SK-N-MC (cell line): ENCODE data around the gene USP32.
A peak's percentile ranks its signal among the peaks of the same experiment; 100 is the strongest.

Experiments used
- DNase-seq: peaks from one replicate; pipeline ENCODE4 v3.0.0-alpha.2; 2011; ENCODE audit warnings: low read depth, low spot score
- H3K27ac ChIP-seq: fragments of 200-600 bp; sonication (generic); 2 replicates; pipeline ENCODE4 v1.5.1; 2016; ENCODE audit warnings: mixed run types
- H3K36me3 ChIP-seq: fragments of 200-600 bp; sonication (generic); 2 replicates; pipeline ENCODE4 v1.6.1; 2017; ENCODE audit warnings: antibody characterized with exemption, low read length, mixed read lengths; ENCODE audit not compliant: insufficient read depth
- H3K4me3 ChIP-seq: fragments of 200-600 bp; sonication (generic); 2 replicates; pipeline ENCODE4 v1.5.1; 2016
- H3K9ac ChIP-seq: fragments of 200-600 bp; sonication (generic); 2 replicates; pipeline ENCODE4 v1.8.0; 2017; ENCODE audit warnings: mixed run types, mixed read lengths; ENCODE audit not compliant: insufficient read length
- H3K9me3 ChIP-seq: fragments of 200-600 bp; sonication (generic); 2 replicates; pipeline ENCODE4 v1.6.1; 2017; ENCODE audit warnings: low read depth, mild to moderate bottlenecking, antibody characterized with exemption, low read length, moderate library complexity, mixed read lengths
- EZH2 ChIP-seq: fragments of 200-600 bp; sonication (generic); IDR thresholded peaks from one replicate; pipeline ENCODE4 v1.6.1; 2017; ENCODE audit warnings: antibody characterized with exemption
- FOXP2 ChIP-seq: optimal IDR thresholded peaks from 2 replicates; pipeline ENCODE3; 2011; ENCODE audit warnings: mild to moderate bottlenecking, moderate library complexity; ENCODE audit not compliant: insufficient read depth; ENCODE audit errors: extremely low read length, control extremely low read depth
- POLR2AphosphoS5 ChIP-seq: IDR thresholded peaks from 2 replicates; pipeline ENCODE4 v1.6.1; 2012; ENCODE audit warnings: mild to moderate bottlenecking, low read depth, low read length, borderline replicate concordance

Gene USP32

GRCh38 chr17:60277258-60277657, 114.7 kb downstream of the USP32 start:
- Histone ChIP-seq H3K27ac (no peak overlapping the region), H3K36me3 (no peaks in the 10 kb centered on the region), H3K9me3 (no peaks in the 10 kb centered on the region), H3K4me3 (no peak overlapping the region), H3K9ac (no peak overlapping the region)
- no peak for TF ChIP-seq EZH2
- no peak for TF ChIP-seq POLR2AphosphoS5
- no peak for TF ChIP-seq FOXP2
- DNase-seq, result no peak

GRCh38 chr17:60269417-60269816, 122.5 kb downstream of the USP32 start:
- H3K9ac ChIP-seq, result no peak overlapping the region
- H3K36me3 ChIP-seq, result peaks cover 16% of the 10 kb centered on the region
- H3K4me3 ChIP-seq, result no peak overlapping the region
- DNase-seq, result no peak
- no peak overlapping the region for H3K27ac ChIP-seq
- H3K9me3 ChIP-seq, result no peaks in the 10 kb centered on the region
- no peak for TF ChIP-seq FOXP2
- TF ChIP-seq EZH2, result no peak
- no peak for TF ChIP-seq POLR2AphosphoS5

- no peak overlapping the region for H3K4me3 ChIP-seq
- H3K27ac ChIP-seq, result no peak overlapping the region
- peaks cover 12% of the 10 kb centered on the region; the same call in 1 of the 2 replicates for H3K36me3 ChIP-seq
- no peak for DNase-seq
- H3K9me3 ChIP-seq, result no peaks in the 10 kb centered on the region
- no peak for TF ChIP-seq EZH2
- no peak overlapping the region for H3K9ac ChIP-seq
Measured at GRCh38 chr17:60260540-60260939, 131.4 kb downstream of the USP32 start.

- DNase-seq, result no peak
- TF ChIP-seq POLR2AphosphoS5, result no peak
- no peak for TF ChIP-seq EZH2
- TF ChIP-seq FOXP2, result no peak
- peaks cover 9% of the 10 kb centered on the region for H3K36me3 ChIP-seq
- no peak overlapping the region for H3K4me3 ChIP-seq
- no peak overlapping the region for H3K27ac ChIP-seq
- H3K9me3 ChIP-seq, result no peaks in the 10 kb centered on the region
- no peak overlapping the region for H3K9ac ChIP-seq
Measured at GRCh38 chr17:60258313-60258712, 133.6 kb downstream of the USP32 start.

DNA sequence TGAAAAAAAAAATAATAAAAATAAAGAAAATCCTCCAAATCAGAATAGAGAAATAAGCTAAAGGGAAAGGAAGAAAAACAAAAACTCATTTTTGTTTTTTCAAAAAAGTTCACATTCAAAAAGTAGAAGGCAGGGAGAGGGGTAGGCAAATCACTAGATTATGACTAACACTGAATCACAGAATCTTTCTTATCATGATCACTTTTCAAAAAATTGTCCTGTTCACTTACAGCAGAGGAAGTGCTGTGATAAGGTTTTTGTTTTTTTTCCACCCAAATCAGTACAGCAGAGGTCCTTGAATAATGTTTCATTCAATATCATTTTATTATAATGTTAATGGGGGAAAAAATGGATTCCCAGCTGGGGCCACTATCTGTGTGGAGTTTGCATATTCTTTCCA, 135.8 kb downstream of the USP32 start:
- Histone ChIP-seq H3K4me3 (no peak overlapping the region), H3K9ac (no peak overlapping the region), H3K27ac (no peak overlapping the region), H3K36me3 (peaks cover 17% of the 10 kb centered on the region), H3K9me3 (no peaks in the 10 kb centered on the region)
- no peak for DNase-seq
- TF ChIP-seq POLR2AphosphoS5 (no peak), FOXP2 (no peak), EZH2 (no peak)

DNA sequence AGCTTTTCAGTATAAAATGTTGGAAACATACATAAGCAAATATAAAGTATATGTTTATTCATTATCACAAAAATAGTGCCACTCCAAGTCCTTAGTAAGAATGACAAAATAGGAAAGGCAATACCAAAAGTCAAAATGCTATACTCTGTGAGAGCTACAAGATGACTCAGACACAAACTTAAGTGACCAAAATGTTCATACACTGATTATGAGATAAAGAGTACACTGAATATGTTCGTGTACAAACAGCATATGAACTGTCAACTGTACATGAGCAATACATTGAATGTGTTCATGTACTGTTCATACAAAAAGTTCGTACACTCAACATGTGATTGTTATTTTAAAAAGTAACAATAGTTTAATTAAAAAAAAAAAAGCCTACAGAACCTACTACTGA, 138.9 kb downstream of the USP32 start:
- no peak overlapping the region for H3K4me3 ChIP-seq
- no peak overlapping the region for H3K27ac ChIP-seq
- peaks cover 3% of the 10 kb centered on the region; the same call in 1 of the 2 replicates for H3K9me3 ChIP-seq
- no peak overlapping the region for H3K9ac ChIP-seq
- no peak for DNase-seq
- H3K36me3 ChIP-seq, result peaks cover 34% of the 10 kb centered on the region
- no peak for TF ChIP-seq EZH2
- no peak for TF ChIP-seq POLR2AphosphoS5
- no peak for TF ChIP-seq FOXP2

DNA sequence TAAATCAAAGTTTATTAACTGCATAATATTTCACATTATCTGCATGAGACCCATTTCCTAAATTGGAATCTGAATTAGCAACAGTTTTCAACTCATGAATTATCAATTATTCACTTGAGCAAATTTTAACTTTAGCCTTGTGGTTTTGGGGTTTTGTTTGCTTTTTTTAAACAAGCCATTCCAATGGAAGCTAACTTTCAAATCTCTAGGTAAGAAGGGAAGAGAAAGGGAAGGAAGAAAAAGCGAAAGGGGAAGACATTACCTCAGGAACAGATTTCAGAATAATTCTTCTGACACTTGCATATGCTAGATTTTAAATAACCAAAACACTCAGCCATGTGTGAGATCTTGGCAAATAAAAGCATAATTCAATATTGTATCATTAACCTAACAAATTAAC, 139.5 kb downstream of the USP32 start:
- Histone ChIP-seq H3K27ac (no peak overlapping the region), H3K36me3 (peaks cover 40% of the 10 kb centered on the region), H3K4me3 (no peak overlapping the region), H3K9me3 (peaks cover 8% of the 10 kb centered on the region; the same call in 1 of the 2 replicates), H3K9ac (no peak overlapping the region)
- TF ChIP-seq EZH2, result no peak
- no peak for TF ChIP-seq POLR2AphosphoS5
- no peak for TF ChIP-seq FOXP2
- DNase-seq, result no peak

DNA sequence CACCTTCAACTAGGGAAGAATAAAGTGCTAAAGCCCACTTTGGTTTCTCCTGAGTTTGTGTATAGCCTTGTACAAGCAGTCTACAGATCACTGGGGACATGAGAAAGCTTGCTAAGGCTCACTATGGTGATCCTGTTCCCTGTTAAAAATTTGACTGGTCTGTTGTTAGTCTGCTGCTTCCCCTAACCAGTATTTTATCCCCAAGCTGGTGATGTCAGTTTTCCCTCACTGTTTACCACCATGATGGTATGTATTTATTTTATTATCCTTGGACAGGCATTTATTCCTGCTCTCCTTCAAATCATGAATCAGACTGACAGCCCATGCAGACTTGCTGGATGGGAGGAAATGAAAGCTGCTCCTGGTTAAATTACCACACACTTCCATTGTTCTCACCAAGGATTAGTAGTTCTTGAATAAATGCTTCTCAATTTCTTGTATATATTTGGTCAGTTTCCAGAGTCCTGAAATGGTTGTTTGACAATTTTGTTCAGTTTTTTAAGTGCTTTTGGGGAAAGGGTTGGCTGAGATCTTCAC, 142.6 kb downstream of the USP32 start:
- TF ChIP-seq POLR2AphosphoS5 (no peak), FOXP2 (no peak), EZH2 (no peak)
- H3K9me3 ChIP-seq, result peaks cover 8% of the 10 kb centered on the region; the same call in 1 of the 2 replicates
- DNase-seq, result no peak
- H3K9ac ChIP-seq, result no peak overlapping the region
- H3K36me3 ChIP-seq, result peaks cover 40% of the 10 kb centered on the region
- peak overlapping the region; percentile 59 for H3K27ac ChIP-seq
- H3K4me3 ChIP-seq, result no peak overlapping the region

DNA sequence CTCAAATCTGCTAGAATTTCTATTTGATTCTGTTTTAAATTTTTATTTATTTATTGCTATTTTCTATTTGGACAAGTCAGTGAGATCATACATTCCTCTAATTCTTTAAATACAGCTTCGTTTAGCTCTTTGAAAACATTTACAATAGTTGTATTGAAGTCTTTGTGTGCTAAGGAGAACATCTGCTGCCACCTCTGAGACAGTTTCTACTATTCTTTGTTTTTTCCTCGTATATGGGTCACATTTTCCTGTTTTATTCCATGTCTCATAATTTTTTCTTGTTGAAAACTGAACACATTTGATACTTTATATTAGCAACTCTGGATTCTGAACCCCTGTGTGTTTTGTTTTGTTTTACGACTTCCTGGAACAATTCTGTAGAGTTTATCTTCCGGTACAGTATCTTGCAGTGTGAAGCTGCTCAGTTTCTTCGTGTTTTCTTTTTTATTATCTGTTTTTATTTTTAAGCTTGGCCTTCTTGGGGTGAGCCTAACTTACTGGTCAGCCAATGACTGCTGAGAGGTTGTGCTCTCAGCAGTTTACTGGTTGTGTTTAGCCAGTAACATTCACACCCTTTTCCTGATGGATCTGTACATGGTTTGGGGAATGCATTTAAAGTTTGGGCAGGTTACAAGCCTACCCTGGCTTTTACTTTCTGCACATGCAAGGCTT, 143.2 kb downstream of the USP32 start:
- no peak for TF ChIP-seq EZH2
- DNase-seq, result no peak
- peaks cover 8% of the 10 kb centered on the region; the same call in 1 of the 2 replicates for H3K9me3 ChIP-seq
- peak overlapping the region; percentile 59 for H3K27ac ChIP-seq
- H3K4me3 ChIP-seq, result no peak overlapping the region
- no peak overlapping the region for H3K9ac ChIP-seq
- H3K36me3 ChIP-seq, result peaks cover 38% of the 10 kb centered on the region
